Neuron (in vitro differentiated cells): ENCODE data around the gene TSNAX.

Experiments used
- H2AFZ ChIP-seq: one replicate; pipeline ENCODE4 v1.6.1; 2013; ENCODE audit warnings: low read depth, mild to moderate bottlenecking, inconsistent platforms, low read length, moderate library complexity
- H3K27me3 ChIP-seq: one replicate; pipeline ENCODE4 v1.6.1; 2013; ENCODE audit warnings: low read length; ENCODE audit not compliant: insufficient read depth
- H3K36me3 ChIP-seq: one replicate; pipeline ENCODE4 v1.6.1; 2013; ENCODE audit warnings: low read length; ENCODE audit not compliant: insufficient read depth
- H3K4me1 ChIP-seq: one replicate; pipeline ENCODE4 v1.6.1; 2013; ENCODE audit warnings: low read length; ENCODE audit not compliant: insufficient read depth
- H3K4me3 ChIP-seq: 2 replicates; pipeline ENCODE4 v1.5.1; 2013; ENCODE audit warnings: mild to moderate bottlenecking, low read length, moderate library complexity
- H3K9me3 ChIP-seq: one replicate; pipeline ENCODE4 v1.6.1; 2013; ENCODE audit warnings: low read length

Gene TSNAX, protein sequence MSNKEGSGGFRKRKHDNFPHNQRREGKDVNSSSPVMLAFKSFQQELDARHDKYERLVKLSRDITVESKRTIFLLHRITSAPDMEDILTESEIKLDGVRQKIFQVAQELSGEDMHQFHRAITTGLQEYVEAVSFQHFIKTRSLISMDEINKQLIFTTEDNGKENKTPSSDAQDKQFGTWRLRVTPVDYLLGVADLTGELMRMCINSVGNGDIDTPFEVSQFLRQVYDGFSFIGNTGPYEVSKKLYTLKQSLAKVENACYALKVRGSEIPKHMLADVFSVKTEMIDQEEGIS

DNA sequence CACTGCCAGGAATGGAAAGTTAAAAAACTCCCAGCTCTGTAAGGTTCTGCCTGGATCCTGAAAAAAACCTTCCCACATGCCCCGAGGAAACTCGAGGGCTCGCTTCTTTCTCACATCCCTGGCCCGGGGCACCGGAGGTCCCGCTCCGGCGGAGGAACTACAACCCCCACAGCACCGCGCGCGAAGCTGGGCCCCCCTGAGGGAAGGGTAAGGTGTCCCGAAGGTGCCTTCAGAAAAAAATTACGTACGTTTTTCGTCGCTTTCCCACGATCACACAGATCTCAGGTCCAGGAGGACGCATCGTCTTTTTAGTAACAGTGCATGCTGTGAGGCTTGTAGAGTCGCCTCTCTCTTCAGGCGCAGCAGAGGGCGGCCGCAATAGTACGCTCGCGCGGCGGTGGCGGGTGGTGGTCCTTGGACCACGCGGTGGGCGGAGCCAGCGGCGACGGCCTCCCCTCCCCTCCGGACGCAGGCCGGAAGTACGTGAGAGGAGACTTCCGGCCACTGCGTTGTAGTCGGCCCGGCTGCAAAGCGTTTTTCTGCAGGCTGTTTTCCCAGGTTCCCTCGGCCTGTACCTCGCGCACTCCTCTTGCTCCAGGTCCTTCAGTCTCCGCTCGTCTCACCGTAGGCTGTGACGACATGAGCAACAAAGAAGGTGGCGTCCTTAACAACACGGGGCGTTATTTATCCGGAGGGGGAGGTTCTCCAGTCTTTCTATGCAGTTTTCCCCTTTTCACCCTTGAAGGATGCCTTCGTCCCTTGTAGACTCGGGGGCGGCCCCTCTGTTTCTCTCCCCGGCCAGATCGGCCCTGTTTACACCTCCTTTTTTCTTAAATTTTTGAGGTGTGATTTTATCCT is at the start of gene TSNAX:
TSS of gene TSNAX (plus strand) at position 498 of the 858 bp plus-strand sequence. CDS start at position 640, 142 bp downstream.
- peaks cover 14% of the 10 kb centered on the region for H3K36me3 ChIP-seq
- H2AFZ ChIP-seq = peak within 1 kb of the TSS; percentile 97
- H3K4me3 ChIP-seq = peak within 1 kb of the TSS; percentile 70
- no peaks in the 10 kb centered on the region for H3K9me3 ChIP-seq
- peaks cover 13% of the 10 kb centered on the region for H3K4me1 ChIP-seq
- H3K27me3 ChIP-seq = no peaks in the 10 kb centered on the region

DNA sequence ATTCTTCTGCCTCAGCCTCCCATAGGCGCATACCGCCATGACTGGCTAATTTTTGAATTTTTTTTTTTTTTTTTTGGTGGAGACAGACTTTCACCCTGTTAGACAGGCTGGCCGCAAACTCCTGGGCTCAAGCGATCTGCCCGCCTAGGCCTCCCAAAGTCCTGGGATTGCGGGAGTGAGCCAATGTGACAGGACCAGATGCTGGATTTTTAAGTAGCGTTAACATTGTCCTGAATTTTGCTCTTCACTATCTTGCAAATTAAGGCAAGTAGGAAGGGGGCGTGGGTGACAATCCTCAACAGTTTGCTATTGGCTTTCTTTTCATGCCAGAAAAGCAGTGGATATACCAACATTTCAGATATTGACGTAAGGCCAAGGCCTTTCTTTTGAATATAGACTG is 49.7 kb upstream of the TSNAX start:
- Histone ChIP-seq H3K4me1 (no peaks in the 10 kb centered on the region), H3K36me3 (no peaks in the 10 kb centered on the region), H3K4me3 (no peak overlapping the region), H3K27me3 (no peaks in the 10 kb centered on the region), H2AFZ (no peak overlapping the region), H3K9me3 (no peaks in the 10 kb centered on the region)

DNA sequence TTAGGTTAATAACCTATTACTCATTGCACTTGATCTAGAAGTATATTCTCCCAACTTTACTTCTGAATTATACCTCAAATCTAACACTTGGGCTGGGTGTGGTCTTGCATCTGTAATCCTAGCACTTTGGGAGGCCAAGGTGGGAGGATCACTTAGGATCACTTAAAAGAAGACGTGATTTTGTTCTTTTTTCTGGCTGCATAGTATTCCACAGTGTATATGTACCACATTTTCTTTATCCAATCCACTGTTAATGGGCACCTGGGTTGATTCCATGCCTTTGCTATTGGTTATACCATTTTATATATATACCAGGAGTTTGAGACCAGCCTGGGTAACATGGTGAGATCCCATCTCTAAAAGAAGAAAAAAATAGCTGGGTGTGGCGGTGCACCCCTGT is 48.5 kb upstream of the TSNAX start:
- H3K4me3 ChIP-seq = no peak overlapping the region
- H2AFZ ChIP-seq = no peak overlapping the region
- H3K36me3 ChIP-seq = no peaks in the 10 kb centered on the region

DNA sequence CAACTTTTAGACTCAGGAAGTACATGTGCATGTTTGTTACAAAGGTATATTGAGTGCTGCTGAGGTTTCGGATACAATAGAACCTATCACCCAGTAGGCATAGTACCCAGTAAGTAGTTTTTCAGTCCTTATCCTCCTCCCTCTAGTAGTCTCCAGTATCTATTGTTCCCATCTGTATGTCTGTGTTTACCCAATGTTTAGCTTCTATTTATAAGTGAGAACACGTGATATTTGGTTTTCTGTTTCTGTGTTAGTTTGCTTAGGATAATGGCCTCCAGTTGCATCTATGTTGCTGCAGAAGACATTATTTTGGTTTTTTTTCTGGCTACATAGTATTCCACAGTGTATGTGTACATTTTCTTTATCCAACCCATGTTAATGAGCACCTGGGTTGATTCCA is 47.2 kb upstream of the TSNAX start:
- H3K9me3 ChIP-seq = no peaks in the 10 kb centered on the region
- H3K36me3 ChIP-seq = no peaks in the 10 kb centered on the region
- no peaks in the 10 kb centered on the region for H3K4me1 ChIP-seq
- H3K4me3 ChIP-seq = no peak overlapping the region
- no peak overlapping the region for H2AFZ ChIP-seq
- H3K27me3 ChIP-seq = no peaks in the 10 kb centered on the region

More for the DNA sequence above, 48.5 kb upstream of the TSNAX start:
- Histone ChIP-seq H3K27me3 (no peaks in the 10 kb centered on the region), H3K9me3 (no peaks in the 10 kb centered on the region), H3K4me1 (no peaks in the 10 kb centered on the region)

DNA sequence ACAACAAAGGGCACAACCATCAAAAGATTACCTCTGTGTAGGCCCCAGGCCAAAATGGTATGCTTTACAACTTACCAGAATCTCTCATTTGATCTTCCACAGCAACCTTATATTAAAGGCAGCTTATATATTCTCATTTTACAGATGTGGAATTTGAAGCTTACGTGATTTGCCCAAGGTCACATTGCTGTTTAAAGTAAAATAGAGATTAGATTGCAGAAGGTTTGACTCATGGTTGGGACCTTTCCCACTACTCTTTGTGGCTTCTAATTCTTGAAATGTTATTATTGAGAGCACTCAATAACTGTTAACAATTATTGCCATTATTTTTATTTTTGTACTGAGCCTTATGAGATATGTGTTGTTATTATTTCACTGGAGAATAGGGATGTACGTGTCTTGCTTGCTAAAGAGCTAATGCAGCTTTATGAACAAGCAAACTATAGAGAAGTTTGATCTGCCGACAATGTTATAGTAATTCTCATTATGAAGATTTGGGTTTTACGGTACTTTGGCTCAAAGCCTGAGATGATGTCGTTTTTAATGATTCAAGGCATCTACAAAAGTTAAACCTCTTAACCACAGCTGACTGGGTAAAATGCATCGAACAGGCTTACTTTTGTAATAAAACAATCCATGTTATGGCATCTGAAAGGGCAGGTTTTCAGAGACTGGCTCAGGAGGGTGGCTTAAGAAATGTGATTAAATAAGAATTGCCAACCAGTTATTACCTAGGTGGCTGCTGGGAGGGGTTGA is 43.3 kb upstream of the TSNAX start:
- H3K36me3 ChIP-seq = no peaks in the 10 kb centered on the region
- H3K4me1 ChIP-seq = no peaks in the 10 kb centered on the region
- H3K4me3 ChIP-seq = no peak overlapping the region
- no peak overlapping the region for H2AFZ ChIP-seq
- H3K27me3 ChIP-seq = no peaks in the 10 kb centered on the region
- no peaks in the 10 kb centered on the region for H3K9me3 ChIP-seq

DNA sequence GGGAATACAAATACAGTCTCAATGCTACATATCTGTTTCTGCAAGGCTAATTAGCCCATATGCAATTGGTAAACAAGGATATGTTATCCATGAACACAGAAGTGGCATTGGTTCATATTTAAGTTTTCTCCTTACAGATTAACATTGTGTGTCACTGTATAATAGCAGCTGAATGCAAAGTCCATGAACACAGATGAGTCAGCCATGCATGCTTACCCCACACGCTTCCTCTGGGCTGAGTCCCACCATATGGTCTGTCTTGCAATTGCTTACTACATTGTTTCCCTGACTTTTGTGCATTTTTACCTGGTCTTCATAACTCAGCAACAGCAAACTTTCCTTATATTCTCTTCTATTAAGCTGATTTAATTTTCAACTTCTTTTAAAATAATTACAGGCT is 41.5 kb upstream of the TSNAX start:
- no peak overlapping the region for H3K4me3 ChIP-seq

DNA sequence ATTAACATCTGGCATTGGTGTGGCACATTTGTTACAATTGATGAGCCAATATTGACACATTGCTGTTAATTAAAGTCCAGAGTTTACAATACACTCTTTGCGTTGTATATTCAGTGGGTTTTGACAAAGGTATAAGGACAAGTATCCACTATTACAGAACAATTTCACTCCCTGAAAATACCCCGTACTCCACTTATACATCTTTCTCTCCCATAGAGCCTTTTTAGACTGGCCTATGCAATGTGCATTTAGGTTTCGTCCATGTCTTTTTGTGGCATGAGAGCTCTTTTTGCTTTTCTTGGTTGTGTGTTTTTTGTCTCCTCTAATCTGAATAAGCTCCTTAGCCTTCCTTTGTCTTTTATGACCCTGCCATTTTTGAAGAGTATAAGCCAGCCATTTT is 40.6 kb upstream of the TSNAX start:
- Histone ChIP-seq H2AFZ (no peak overlapping the region), H3K9me3 (no peaks in the 10 kb centered on the region), H3K4me1 (no peaks in the 10 kb centered on the region), H3K36me3 (no peaks in the 10 kb centered on the region), H3K4me3 (no peak overlapping the region), H3K27me3 (no peaks in the 10 kb centered on the region)

More for the DNA sequence above, 41.5 kb upstream of the TSNAX start:
- H3K36me3 ChIP-seq = no peaks in the 10 kb centered on the region
- H3K27me3 ChIP-seq = no peaks in the 10 kb centered on the region
- H3K4me1 ChIP-seq = no peaks in the 10 kb centered on the region
- no peaks in the 10 kb centered on the region for H3K9me3 ChIP-seq
- no peak overlapping the region for H2AFZ ChIP-seq

DNA sequence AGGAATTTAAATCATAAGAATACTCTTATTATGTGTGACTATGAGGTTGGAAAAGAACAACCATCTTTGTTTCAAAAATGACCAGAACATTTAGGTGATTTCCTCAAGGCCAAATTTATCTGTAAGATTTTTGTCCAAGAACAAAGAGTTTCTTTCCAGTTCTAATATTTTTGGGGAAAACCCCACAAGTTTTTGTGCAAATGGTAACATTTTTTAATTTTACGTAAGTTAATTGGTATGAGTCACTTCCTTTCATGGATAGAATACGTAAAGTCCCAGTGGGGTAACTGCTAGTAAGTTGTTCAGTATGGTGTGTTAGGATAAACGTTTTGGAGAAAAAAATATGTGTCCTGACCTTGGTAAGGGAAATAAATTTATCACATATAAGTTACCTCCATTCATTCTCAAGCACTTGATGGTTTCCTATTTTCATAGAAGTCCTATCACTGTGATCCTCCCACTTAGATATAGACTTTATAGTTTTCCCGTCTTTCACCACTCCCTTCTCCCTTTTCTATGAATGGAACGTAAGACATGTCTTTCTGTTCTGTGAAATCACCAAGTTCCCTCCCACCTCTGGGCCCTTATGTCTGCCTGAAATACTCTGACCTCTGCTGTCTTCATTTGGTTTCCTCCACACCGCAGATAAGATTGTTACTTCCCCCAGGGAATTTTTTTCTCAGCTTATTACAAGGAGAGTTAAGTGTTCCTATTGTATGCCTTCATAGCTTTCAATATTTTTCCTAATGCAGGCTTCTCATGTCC is 34.9 kb upstream of the TSNAX start:
- no peaks in the 10 kb centered on the region for H3K27me3 ChIP-seq

DNA sequence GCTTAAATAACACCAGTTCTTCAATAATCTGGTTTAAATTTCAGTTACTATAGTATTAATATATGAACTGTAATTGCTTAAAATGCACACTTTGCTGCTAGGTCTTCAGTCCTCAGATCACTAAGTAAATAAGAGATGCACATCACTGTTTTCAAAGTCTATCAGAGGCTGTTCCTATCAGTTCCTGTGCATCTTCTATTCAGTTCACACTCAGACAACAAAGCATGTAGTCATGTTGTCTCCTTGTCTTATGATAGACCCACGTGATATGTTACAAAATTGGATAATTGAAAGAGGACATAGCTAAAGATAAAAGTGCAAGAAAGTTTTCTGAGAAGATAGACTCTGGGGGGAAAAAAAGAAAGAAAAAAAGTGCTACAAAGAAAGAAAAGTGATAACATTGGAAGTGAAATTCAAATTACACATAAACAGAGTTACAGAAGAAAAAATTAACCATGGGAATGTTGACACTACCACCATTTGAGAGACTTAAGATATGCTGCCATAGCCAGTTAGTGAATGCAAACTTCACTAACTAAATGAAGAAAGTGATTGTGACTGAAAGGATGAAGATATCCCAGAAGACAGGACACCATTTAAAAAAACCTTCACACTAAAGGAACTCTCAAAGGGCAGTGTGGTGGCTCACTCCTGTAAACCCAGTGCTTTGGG is 33.9 kb upstream of the TSNAX start:
- no peaks in the 10 kb centered on the region for H3K27me3 ChIP-seq
- no peaks in the 10 kb centered on the region for H3K4me1 ChIP-seq
- H3K9me3 ChIP-seq = peaks cover 5% of the 10 kb centered on the region
- no peaks in the 10 kb centered on the region for H3K36me3 ChIP-seq
- no peak overlapping the region for H3K4me3 ChIP-seq
- H2AFZ ChIP-seq = no peak overlapping the region

More for the DNA sequence above, 34.9 kb upstream of the TSNAX start:
- Histone ChIP-seq H3K4me1 (no peaks in the 10 kb centered on the region), H3K9me3 (peaks cover 2% of the 10 kb centered on the region), H3K4me3 (no peak overlapping the region), H3K36me3 (no peaks in the 10 kb centered on the region), H2AFZ (no peak overlapping the region)

DNA sequence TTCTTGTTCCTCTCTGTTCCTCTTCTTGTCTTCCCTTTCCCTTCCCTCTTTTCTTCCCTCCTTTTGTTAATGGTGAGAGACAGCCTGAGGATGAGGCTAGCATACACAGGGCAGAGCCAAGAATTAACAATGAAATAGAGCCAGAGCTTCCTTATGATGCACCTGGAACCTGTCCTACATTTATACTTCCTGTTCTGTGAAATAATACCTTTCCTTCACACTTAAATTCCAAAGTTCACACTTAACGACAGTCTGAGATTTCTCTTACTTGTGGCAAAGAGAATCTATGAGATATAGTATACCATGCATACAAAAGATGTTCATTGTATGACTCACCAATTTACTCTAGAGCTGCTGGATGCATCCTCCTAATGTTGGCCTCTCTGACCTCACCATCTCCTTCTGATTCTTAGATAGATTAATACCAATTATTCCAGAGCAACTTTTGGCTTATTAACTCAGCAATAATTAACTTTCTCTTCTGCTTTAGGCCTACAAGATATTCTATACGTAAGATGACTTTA is 30.8 kb upstream of the TSNAX start:
- Histone ChIP-seq H2AFZ (no peak overlapping the region), H3K27me3 (no peaks in the 10 kb centered on the region), H3K4me3 (no peak overlapping the region), H3K36me3 (no peaks in the 10 kb centered on the region), H3K4me1 (no peaks in the 10 kb centered on the region), H3K9me3 (peaks cover 9% of the 10 kb centered on the region)

DNA sequence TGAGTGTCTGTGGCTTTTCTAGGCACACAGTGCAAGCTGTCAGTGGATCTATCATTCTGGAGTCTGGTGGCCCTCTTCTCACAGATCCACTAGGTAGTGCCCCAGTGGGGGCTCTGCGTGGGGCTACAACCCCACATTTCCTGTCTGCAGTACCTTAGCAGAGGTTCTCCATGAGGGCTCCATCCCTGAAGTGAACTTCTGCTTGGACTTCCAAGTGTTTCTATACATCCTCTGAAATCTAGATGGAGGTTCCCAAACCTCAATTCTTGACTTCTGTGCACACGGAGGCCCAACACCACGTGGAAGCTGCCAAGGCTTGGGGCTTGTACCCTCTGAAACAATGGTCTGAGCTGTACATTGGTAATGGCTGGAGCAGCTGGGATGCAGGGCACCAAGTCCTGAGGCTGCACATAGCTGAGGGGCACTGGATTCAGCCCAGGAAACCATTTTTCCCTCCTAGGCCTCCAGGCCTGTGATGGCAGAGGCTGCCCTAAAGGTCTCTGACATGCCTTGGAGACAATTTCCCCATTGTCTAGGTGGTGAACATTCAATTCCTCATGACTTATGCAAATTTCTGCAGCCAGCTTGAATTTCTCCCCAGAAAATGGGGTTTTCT is 29.2 kb upstream of the TSNAX start:
- Histone ChIP-seq H3K27me3 (no peaks in the 10 kb centered on the region), H3K4me1 (no peaks in the 10 kb centered on the region), H3K36me3 (no peaks in the 10 kb centered on the region), H2AFZ (no peak overlapping the region), H3K4me3 (no peak overlapping the region), H3K9me3 (peaks cover 9% of the 10 kb centered on the region)

DNA sequence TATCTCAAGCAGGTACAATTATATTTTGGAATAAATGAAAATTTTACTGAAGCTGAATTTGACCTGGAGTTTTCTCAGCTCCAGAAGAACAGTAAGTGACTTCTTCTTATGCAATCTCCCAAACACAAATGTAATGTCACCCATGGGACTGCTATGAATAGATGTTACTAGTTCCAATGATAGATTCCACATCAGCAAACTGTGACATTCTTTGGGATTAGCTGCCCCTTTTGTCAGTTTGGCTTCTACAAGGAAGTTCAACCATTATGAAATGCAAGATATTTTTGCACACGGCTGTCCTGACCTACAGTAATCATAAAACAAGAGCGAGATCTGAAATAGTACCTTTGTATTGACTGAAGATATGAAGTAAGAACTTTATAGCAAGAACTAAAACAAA is 27.8 kb upstream of the TSNAX start:
- Histone ChIP-seq H3K27me3 (no peaks in the 10 kb centered on the region), H3K4me1 (no peaks in the 10 kb centered on the region), H3K4me3 (no peak overlapping the region), H3K36me3 (no peaks in the 10 kb centered on the region), H2AFZ (no peak overlapping the region), H3K9me3 (peaks cover 9% of the 10 kb centered on the region)
